GM18508 (cell line): ENCODE data around the gene TBKBP1.
"Not testable (repeated sequence)": the region's sequence is repeated elsewhere in the genome, so short reads cannot be mapped to it uniquely, and the experiment has no call there.

Source experiments
- ATAC-seq: cut with Tn5 transposase; IDR thresholded peaks from one replicate; pipeline ENCODE4 v1.9.1; 2021; ENCODE audit warnings: moderate number of reproducible peaks; ENCODE audit not compliant: insufficient read depth, unreplicated experiment

The TBKBP1 gene

GRCh38 chr17:47728214-47728877 lies 34.4 kb downstream of the TBKBP1 start:
- ATAC-seq: no peak

GRCh38 chr17:47729476-47729875 lies 35.5 kb downstream of the TBKBP1 start:
- no peak for ATAC-seq

GRCh38 chr17:47730681-47731080 lies 36.7 kb downstream of the TBKBP1 start:
- ATAC-seq: no peak

GRCh38 chr17:47731396-47731795 lies 37.4 kb downstream of the TBKBP1 start:
- ATAC-seq: no peak

- no peak for ATAC-seq
Observed at GRCh38 chr17:47732399-47733046, 38.6 kb downstream of the TBKBP1 start.

GRCh38 chr17:47733047-47733673 lies 39.2 kb downstream of the TBKBP1 start, which contains the start of gene TBX21:
TBX21 (plus strand) TSS chr17:47733236; CDS start chr17:47733455, 219 bp downstream.
- no peak for ATAC-seq

GRCh38 chr17:47733674-47734410 lies 39.9 kb downstream of the TBKBP1 start:
- ATAC-seq: no peak

GRCh38 chr17:47735139-47735464 lies 41.1 kb downstream of the TBKBP1 start:
- no peak for ATAC-seq

- no peak for ATAC-seq
Observed at GRCh38 chr17:47735536-47736011, 41.6 kb downstream of the TBKBP1 start.

GRCh38 chr17:47736501-47737495 lies 42.8 kb downstream of the TBKBP1 start:
- ATAC-seq: no peak

GRCh38 chr17:47738178-47738577 lies 44.2 kb downstream of the TBKBP1 start:
- ATAC-seq: no peak

GRCh38 chr17:47739150-47739549 lies 45.2 kb downstream of the TBKBP1 start:
- no peak for ATAC-seq

GRCh38 chr17:47739945-47740344 lies 46.0 kb downstream of the TBKBP1 start:
- ATAC-seq: not testable (repeated sequence)

GRCh38 chr17:47741109-47741792 lies 47.3 kb downstream of the TBKBP1 start:
- no peak for ATAC-seq

- ATAC-seq: no peak
Observed at GRCh38 chr17:47741793-47742145, 47.8 kb downstream of the TBKBP1 start.

- ATAC-seq: no peak
Observed at GRCh38 chr17:47742319-47743181, 48.6 kb downstream of the TBKBP1 start.

- no peak for ATAC-seq
Observed at GRCh38 chr17:47744168-47745036, 50.4 kb downstream of the TBKBP1 start.
